Nephron progenitor cell (in vitro differentiated cells): Measurements from ENCODE around the gene GPR150.

ENCODE experiments used
- DNase-seq: peaks from one replicate; pipeline ENCODE4 v3.0.0; 2021
- H3K27ac Mint-ChIP-seq: 2 replicates; pipeline ENCODE4 v1.8.0; 2021; ENCODE audit warnings: mild to moderate bottlenecking, moderate library complexity, mixed read lengths
- H3K27me3 Mint-ChIP-seq: 2 replicates; pipeline ENCODE4 v1.8.0; 2021; ENCODE audit warnings: mild to moderate bottlenecking, low read depth, mixed read lengths; ENCODE audit not compliant: poor library complexity
- H3K36me3 Mint-ChIP-seq: 2 replicates; pipeline ENCODE4 v1.8.0; 2021; ENCODE audit warnings: low read depth, mixed read lengths
- H3K4me1 Mint-ChIP-seq: 2 replicates; pipeline ENCODE4 v1.8.0; 2021; ENCODE audit warnings: mixed read lengths
- H3K4me3 Mint-ChIP-seq: 2 replicates; pipeline ENCODE4 v1.8.0; 2021; ENCODE audit warnings: mild to moderate bottlenecking, moderate library complexity, mixed read lengths
- H3K9me3 Mint-ChIP-seq: 2 replicates; pipeline ENCODE4 v1.8.0; 2021; ENCODE audit warnings: mild to moderate bottlenecking, moderate library complexity, mixed read lengths
- CTCF ChIP-seq: fragments of 200-600 bp; sonication (generic); IDR thresholded peaks from 2 replicates; pipeline ENCODE4 v1.5.0; 2021; ENCODE audit warnings: antibody characterized with exemption

The GPR150 gene

DNA sequence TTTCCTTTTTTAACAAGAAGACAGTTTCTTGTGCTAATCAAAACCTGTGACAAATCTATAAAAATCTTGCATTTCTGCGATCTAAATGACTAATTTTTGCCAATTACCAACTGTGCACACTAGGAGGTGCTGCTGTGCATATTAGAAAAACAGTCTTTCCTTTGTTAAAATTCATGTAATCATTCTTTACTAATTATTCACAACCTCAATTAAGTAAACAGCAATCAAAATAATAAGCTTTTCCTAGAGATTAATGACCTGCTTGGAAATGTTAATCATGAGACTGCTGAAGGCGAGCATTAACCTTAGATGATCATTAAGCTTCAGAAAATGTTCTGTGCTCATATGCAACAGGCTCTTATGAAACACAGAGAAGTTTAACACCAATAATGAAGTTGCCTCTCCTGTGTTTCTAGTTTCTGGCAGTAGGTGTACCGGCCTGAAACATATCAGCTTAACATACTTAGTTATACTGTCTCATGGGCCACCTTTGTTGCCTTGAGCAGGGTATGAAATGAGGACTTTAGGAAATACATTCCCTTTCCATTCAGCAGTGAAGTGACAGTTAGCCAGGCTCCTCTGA is 44.4 kb downstream of the GPR150 start:
- peak; percentile 31 for DNase-seq
- no peak overlapping the region for H3K27ac Mint-ChIP-seq
- TF ChIP-seq CTCF: peak; percentile 84
- no peaks in the 10 kb centered on the region for H3K27me3 Mint-ChIP-seq
- H3K9me3 Mint-ChIP-seq: no peaks in the 10 kb centered on the region
- no peak overlapping the region for H3K4me3 Mint-ChIP-seq
- no peaks in the 10 kb centered on the region for H3K36me3 Mint-ChIP-seq
- no peaks in the 10 kb centered on the region for H3K4me1 Mint-ChIP-seq

- no peak overlapping the region for H3K4me3 Mint-ChIP-seq
- no peak for DNase-seq
These were observed 47.3 kb downstream of the GPR150 start for GRCh38 chr5:95667061-95667618.

GRCh38 chr5:95667678-95668077 is 47.8 kb downstream of the GPR150 start:
- DNase-seq: no peak
- no peak overlapping the region for H3K27ac Mint-ChIP-seq
- no peak overlapping the region for H3K4me3 Mint-ChIP-seq
- H3K4me1 Mint-ChIP-seq: peaks cover 9% of the 10 kb centered on the region
- no peaks in the 10 kb centered on the region for H3K9me3 Mint-ChIP-seq
- H3K36me3 Mint-ChIP-seq: no peaks in the 10 kb centered on the region
- no peak for TF ChIP-seq CTCF
- no peaks in the 10 kb centered on the region for H3K27me3 Mint-ChIP-seq

More at GRCh38 chr5:95667061-95667618, 47.3 kb downstream of the GPR150 start:
- H3K4me1 Mint-ChIP-seq: peaks cover 5% of the 10 kb centered on the region
- no peak for TF ChIP-seq CTCF
- H3K27ac Mint-ChIP-seq: no peak overlapping the region
- H3K9me3 Mint-ChIP-seq: no peaks in the 10 kb centered on the region
- H3K27me3 Mint-ChIP-seq: no peaks in the 10 kb centered on the region
- H3K36me3 Mint-ChIP-seq: no peaks in the 10 kb centered on the region

DNA sequence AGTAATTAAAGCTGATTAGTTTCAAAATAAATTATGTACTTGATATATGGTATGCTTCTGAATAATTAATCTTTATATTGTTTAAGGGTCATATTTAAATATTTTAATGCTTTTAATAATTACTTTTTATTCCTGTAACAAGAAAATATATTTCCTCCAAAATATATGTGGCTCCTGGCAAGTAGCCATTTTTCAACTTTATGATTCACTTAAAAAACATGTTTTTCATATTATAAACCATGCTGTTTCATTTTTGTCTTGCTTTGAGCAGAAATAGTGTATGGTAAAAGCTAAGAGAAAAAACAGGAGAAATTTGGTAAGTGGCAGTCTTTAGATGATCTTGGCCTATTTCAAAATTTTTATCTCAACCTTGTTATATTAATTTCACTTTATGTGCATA is 48.3 kb downstream of the GPR150 start:
- no peak overlapping the region for H3K4me3 Mint-ChIP-seq
- no peak overlapping the region for H3K27ac Mint-ChIP-seq
- peaks cover 15% of the 10 kb centered on the region for H3K4me1 Mint-ChIP-seq
- no peaks in the 10 kb centered on the region for H3K9me3 Mint-ChIP-seq
- no peaks in the 10 kb centered on the region for H3K36me3 Mint-ChIP-seq
- H3K27me3 Mint-ChIP-seq: no peaks in the 10 kb centered on the region
- no peak for TF ChIP-seq CTCF
- DNase-seq: no peak

DNA sequence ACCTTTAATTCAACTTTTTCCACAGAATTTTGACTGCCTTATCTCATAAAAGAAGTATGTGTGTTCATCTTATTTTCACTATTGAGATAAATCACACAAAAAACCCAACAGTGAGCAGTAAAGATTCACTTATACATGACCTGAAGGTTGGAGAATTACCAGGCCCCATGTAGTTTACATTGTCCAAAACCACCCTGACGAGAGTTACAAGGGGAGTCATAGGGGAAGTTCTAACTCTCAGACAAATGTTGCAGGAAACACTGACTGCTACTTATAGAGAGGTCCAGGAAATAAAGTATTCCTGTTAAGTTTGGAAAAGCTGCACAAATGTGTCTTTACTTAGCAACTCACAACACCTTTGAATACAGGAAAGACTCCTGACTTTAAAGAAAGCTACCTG is 48.8 kb downstream of the GPR150 start:
- TF ChIP-seq CTCF: no peak
- DNase-seq: no peak
- H3K4me1 Mint-ChIP-seq: peaks cover 16% of the 10 kb centered on the region
- no peaks in the 10 kb centered on the region for H3K9me3 Mint-ChIP-seq
- no peak overlapping the region for H3K27ac Mint-ChIP-seq
- H3K36me3 Mint-ChIP-seq: no peaks in the 10 kb centered on the region
- H3K27me3 Mint-ChIP-seq: no peaks in the 10 kb centered on the region
- no peak overlapping the region for H3K4me3 Mint-ChIP-seq

GRCh38 chr5:95669540-95669939 is 49.7 kb downstream of the GPR150 start:
- Mint-ChIP-seq H3K36me3 (no peaks in the 10 kb centered on the region), H3K27ac (no peak overlapping the region), H3K9me3 (no peaks in the 10 kb centered on the region), H3K4me1 (peaks cover 16% of the 10 kb centered on the region), H3K4me3 (no peak overlapping the region), H3K27me3 (no peaks in the 10 kb centered on the region)
- TF ChIP-seq CTCF: no peak
- no peak for DNase-seq
